Stomach (tissue), 9 donors: ENCODE results near the gene TMEM131. TPM values are rescaled to one million over a fixed set of nuclear protein-coding genes. Genes with fewer than 3 reads are reported as not detected.

Experiments
- DNase-seq, 2 donors: peaks; one replicate each; pipeline versions ENCODE4 v3.0.0 to v3.0.0-alpha.2; 2013 to 2019
- H3K27ac ChIP-seq, 5 donors: fragments of 200-600 bp in 4 of 5; sonication (generic) in 4 of 5; one replicate each; pipeline ENCODE4 v1.5.1; 2013 to 2019; ENCODE audit warnings: mild to moderate bottlenecking in 1 of 5, moderate library complexity in 1 of 5
- H3K27me3 ChIP-seq, 3 donors: fragments of 200-600 bp; sonication (generic); one replicate each; pipeline ENCODE4 v1.5.1; 2017 to 2019; ENCODE audit warnings: mixed run types in 1 of 3
- H3K36me3 ChIP-seq, 4 donors: fragments of 200-600 bp; sonication (generic); 1 replicate in 3 of 4; 2 replicates in 1 of 4; pipeline ENCODE4 v1.5.1; 2016 to 2019
- H3K4me1 ChIP-seq, 4 donors: fragments of 200-600 bp; sonication (generic); one replicate each; pipeline ENCODE4 v1.5.1; 2016 to 2019
- H3K4me3 ChIP-seq, 4 donors: fragments of 200-600 bp; sonication (generic) in 3 of 4; one replicate each; pipeline ENCODE4 v1.5.1; 2016 to 2019; ENCODE audit warnings: mild to moderate bottlenecking in 1 of 4
- H3K9me3 ChIP-seq, 4 donors: fragments of 200-600 bp; sonication (generic); one replicate each; pipeline ENCODE4 v1.5.1; 2016 to 2019
- CTCF ChIP-seq, 7 experiments: fragments of 450-650 bp in 4 of 7; fragments of 200-600 bp in 3 of 7; sonication (generic) in 3 of 7; IDR thresholded peaks; one replicate each; pipeline ENCODE4 v1.5.1; 2016 to 2019; ENCODE audit warnings: antibody characterized with exemption in 7 of 7, control low read depth in 2 of 7, mild to moderate bottlenecking in 1 of 7
- EP300 ChIP-seq: sonication (generic); formaldehyde crosslinking; IDR thresholded peaks from one replicate; pipeline ENCODE4 v1.6.1; 2017; ENCODE audit warnings: antibody characterized with exemption
- POLR2A ChIP-seq, 4 donors: fragments of 450-650 bp; IDR thresholded peaks; one replicate each; pipeline ENCODE4 v1.6.1; 2016; ENCODE audit warnings: antibody characterized with exemption in 4 of 4, control low read depth in 2 of 4, mild to moderate bottlenecking in 1 of 4, moderate library complexity in 1 of 4
- POLR2AphosphoS5 ChIP-seq, 3 donors: sonication (generic); formaldehyde crosslinking; IDR thresholded peaks; one replicate each; pipeline ENCODE4 v1.6.1; 2016; ENCODE audit warnings: antibody characterized with exemption in 3 of 3
- WGBS, 5 donors: extraction: QIAGEN DNeasy Blood & Tissue Kit in 3 of 5; methylation state at CpG; one replicate each; pipeline versions ENCODE4 v1.1.5 to v1.1.7; 2013 to 2018; 5-methylcytosine and 5-hydroxymethylcytosine counted together
- intact Hi-C: fragments of 100-400 bp; cut with DNase I; formaldehyde crosslinking; loops from one replicate; pipeline ENCODE4 v1.15.1; 2023; ENCODE audit warnings: low total_unique reads
- polyA plus RNA-seq, 3 donors: library from polyadenylated mRNA; stranded (reverse); fragments of 200-250 nt; gene quantifications; one replicate each; pipeline ENCODE4 v1.2.3, GENCODE V29; 2013
- total RNA-seq, 5 donors: library from RNA; depleted of rRNA; stranded (reverse); fragments of >200 nt; gene quantifications; one replicate each; pipeline versions ENCODE4 v1.1.0 to v1.2.3, GENCODE V29; 2014 to 2016
- donor health status: healthy with polysubstance abuse.
- donor health status: Bipolar disorder and iron deficiency.
- donor health status: healthy.

Gene TMEM131
- total and polyA plus RNA-seq, 8 donors, result 4.4 to 119 (median 43.1) TPM

- no peaks in the 10 kb centered on the region for H3K27me3 ChIP-seq
- H3K4me1 ChIP-seq, result peaks cover 6 to 49% (median 24%) of the 10 kb centered on the region in 4 donors
- H3K27ac ChIP-seq, result no peak overlapping the region
- peaks cover 0 to 16% (median 9%) of the 10 kb centered on the region in 4 donors for H3K36me3 ChIP-seq
- H3K4me3 ChIP-seq, result no peak overlapping the region
- no peak for TF ChIP-seq EP300
- no peak for TF ChIP-seq POLR2AphosphoS5 (IDR thresholded peaks at IDR 0.05)
- TF ChIP-seq POLR2A (IDR thresholded peaks at IDR 0.05), result no peak
- no peak for TF ChIP-seq CTCF (IDR thresholded peaks at IDR 0.05)
- no peak for DNase-seq
- no peaks in the 10 kb centered on the region for H3K9me3 ChIP-seq
- 73 to 81% (median 75%) methylated on average over 4 of the region's 4 CpGs for WGBS, 5 donors
- intact Hi-C loops, result no loop called here
Measured at GRCh38 chr2:97911206-97911921, 84.4 kb downstream of the TMEM131 start.

GRCh38 chr2:97910403-97911205 is 85.1 kb downstream of the TMEM131 start:
- DNase-seq, result no peak
- H3K9me3 ChIP-seq, result no peaks in the 10 kb centered on the region
- WGBS, 5 donors, result 91 to 94% (median 92%) methylated on average over 9 of the region's 9 CpGs
- H3K27me3 ChIP-seq, result no peaks in the 10 kb centered on the region
- intact Hi-C loops, result no loop called here
- H3K27ac ChIP-seq, result no peak overlapping the region
- TF ChIP-seq POLR2A (IDR thresholded peaks at IDR 0.05) (no peak), EP300 (no peak), CTCF (IDR thresholded peaks at IDR 0.05) (no peak), POLR2AphosphoS5 (IDR thresholded peaks at IDR 0.05) (no peak)
- peaks cover 0 to 20% (median 9%) of the 10 kb centered on the region in 4 donors for H3K36me3 ChIP-seq
- peaks cover 6 to 49% (median 24%) of the 10 kb centered on the region in 4 donors for H3K4me1 ChIP-seq
- H3K4me3 ChIP-seq, result no peak overlapping the region

- H3K36me3 ChIP-seq, result peaks cover 0 to 20% (median 9%) of the 10 kb centered on the region in 4 donors
- intact Hi-C loops, result no loop called here
- H3K27me3 ChIP-seq, result no peaks in the 10 kb centered on the region
- no peaks in the 10 kb centered on the region for H3K9me3 ChIP-seq
- no peak overlapping the region for H3K27ac ChIP-seq
- peaks cover 6 to 42% (median 19%) of the 10 kb centered on the region in 4 donors for H3K4me1 ChIP-seq
- H3K4me3 ChIP-seq, result no peak overlapping the region
- TF ChIP-seq POLR2AphosphoS5 (IDR thresholded peaks at IDR 0.05) (no peak), POLR2A (IDR thresholded peaks at IDR 0.05) (no peak), EP300 (no peak), CTCF (IDR thresholded peaks at IDR 0.05) (no peak)
- 75 to 86% (median 78%) methylated on average over 6 of the region's 6 CpGs for WGBS, 5 donors
- no peak for DNase-seq
Measured at GRCh38 chr2:97908208-97908676, 87.5 kb downstream of the TMEM131 start.

- H3K4me1 ChIP-seq, result peaks cover 3 to 35% (median 16%) of the 10 kb centered on the region in 4 donors
- 91 to 95% (median 93%) methylated on average over 6 of the region's 6 CpGs for WGBS, 5 donors
- peaks cover 0 to 20% (median 9%) of the 10 kb centered on the region in 4 donors for H3K36me3 ChIP-seq
- no peak overlapping the region for H3K4me3 ChIP-seq
- no peaks in the 10 kb centered on the region for H3K9me3 ChIP-seq
- H3K27ac ChIP-seq, result no peak overlapping the region
- TF ChIP-seq EP300 (no peak), CTCF (IDR thresholded peaks at IDR 0.05) (no peak), POLR2AphosphoS5 (IDR thresholded peaks at IDR 0.05) (no peak), POLR2A (IDR thresholded peaks at IDR 0.05) (no peak)
- intact Hi-C loops, result no loop called here
- no peak for DNase-seq
- no peaks in the 10 kb centered on the region for H3K27me3 ChIP-seq
Measured at GRCh38 chr2:97907369-97908100, 88.2 kb downstream of the TMEM131 start.
